ENCODE data around the gene IFT20. TPM values are rescaled to one million over a fixed set of nuclear protein-coding genes. Genes with fewer than 3 reads are reported as not detected.
A peak's percentile ranks its signal among the peaks of the same experiment; 100 is the strongest.

IFT20 gene
- total RNA-seq, 1 experiment from 2014 or later: 25.4 TPM

GRCh38 chr17:28334666-28335200, 539 bp downstream of the IFT20 start:
- H3K27me3 ChIP-seq (ENCODE audit: control insufficient read depth, insufficient read depth, low read length): no peaks in the 10 kb centered on the region
- H3K36me3 ChIP-seq (ENCODE audit: control insufficient read depth, insufficient read depth, low read length): no peaks in the 10 kb centered on the region; the same call in 1 of the 2 replicates
- TF ChIP-seq POLR2AphosphoS5 (IDR thresholded peaks at IDR 0.05; ENCODE audit: low read depth, low read length): no peak
- no peak for TF ChIP-seq CTCF (IDR thresholded peaks at IDR 0.05)
- TF ChIP-seq TCF7L2 (IDR thresholded peaks at IDR 0.05; ENCODE audit: low read depth, low read length): no peak
- TF ChIP-seq SIN3A (IDR thresholded peaks at IDR 0.05; ENCODE audit: borderline replicate concordance, insufficient read depth, low read depth, low read length): no peak
- no peak for TF ChIP-seq REST (IDR thresholded peaks at IDR 0.05; ENCODE audit: insufficient read depth in 1 of 2, low read depth in 2 of 2, low read length in 1 of 2)
- DNase-seq (ENCODE audit: low read depth, low spot score) (no peak), ATAC-seq (peak; percentile 0; the same call in 1 of the 2 replicates)
- peak overlapping the region; percentile 87 to 95 for H3K4me3 ChIP-seq (ENCODE audit: low read depth in 2 of 2, low read length in 2 of 2)
- H3K9me3 ChIP-seq (ENCODE audit: control insufficient read depth, insufficient read depth, low read depth, low read length): no peaks in the 10 kb centered on the region
- POLR2A ChIA-PET: interaction anchor here (0.6 to 2.0 kb wide), 7 partner anchors 9 to 78 kb away, joined by 3 to 11 read pairs (median 4); partner anchors contain the start of genes POLDIP2 and TMEM97
- peak overlapping the region; percentile 69 for H3K27ac ChIP-seq (ENCODE audit: low read length)
- intact Hi-C loops (cut with micrococcal nuclease; ENCODE audit: unreplicated experiment) (no loop called here), in situ Hi-C loops (cut with HindIII; ENCODE audit: low pct_unique_long_range_greater_than_20kb, low sequenced_read_pairs) (no loop called here)
- peaks cover 27% of the 10 kb centered on the region for H3K4me1 ChIP-seq (ENCODE audit: control insufficient read depth, insufficient read depth, low read length)
- CTCF ChIA-PET: interaction anchor here (0.5 to 1.5 kb wide), 2 partner anchors 102 to 110 kb away, joined by 5 to 8 read pairs; no protein-coding TSS in a partner anchor
- no TSS peak for BruUV-seq (replicated peaks)

- Histone ChIP-seq H3K27me3 (ENCODE audit: control insufficient read depth, insufficient read depth, low read length) (no peaks in the 10 kb centered on the region), H3K9me3 (ENCODE audit: control insufficient read depth, insufficient read depth, low read depth, low read length) (no peaks in the 10 kb centered on the region), H3K4me1 (ENCODE audit: control insufficient read depth, insufficient read depth, low read length) (peaks cover 27% of the 10 kb centered on the region), H3K4me3 (ENCODE audit: low read depth in 2 of 2, low read length in 2 of 2) (peak overlapping the region; percentile 87 to 95), H3K27ac (ENCODE audit: low read length) (peak overlapping the region; percentile 69), H3K36me3 (ENCODE audit: control insufficient read depth, insufficient read depth, low read length) (no peaks in the 10 kb centered on the region; the same call in 1 of the 2 replicates)
- intact Hi-C loops (cut with micrococcal nuclease; ENCODE audit: unreplicated experiment): no loop called here
- no peak for DNase-seq (ENCODE audit: low read depth, low spot score)
- in situ Hi-C loops (cut with HindIII; ENCODE audit: low pct_unique_long_range_greater_than_20kb, low sequenced_read_pairs): no loop called here
- TF ChIP-seq CTCF (IDR thresholded peaks at IDR 0.05) (no peak), SIN3A (IDR thresholded peaks at IDR 0.05; ENCODE audit: borderline replicate concordance, insufficient read depth, low read depth, low read length) (no peak), TCF7L2 (IDR thresholded peaks at IDR 0.05; ENCODE audit: low read depth, low read length) (no peak), REST (IDR thresholded peaks at IDR 0.05; ENCODE audit: insufficient read depth in 1 of 2, low read depth in 2 of 2, low read length in 1 of 2) (no peak), POLR2AphosphoS5 (IDR thresholded peaks at IDR 0.05; ENCODE audit: low read depth, low read length) (no peak)
- ChIA-PET POLR2A (no interaction called here), CTCF (interaction anchor here (0.5 kb wide), 1 partner anchor 111 kb away, joined by 8 read pairs; no protein-coding TSS in a partner anchor)
- BruUV-seq (replicated peaks): no TSS peak
- no peak for ATAC-seq
Observed at GRCh38 chr17:28334171-28334570, 1.1 kb downstream of the IFT20 start.
